ENCODE results near the gene BNC1.

DNA sequence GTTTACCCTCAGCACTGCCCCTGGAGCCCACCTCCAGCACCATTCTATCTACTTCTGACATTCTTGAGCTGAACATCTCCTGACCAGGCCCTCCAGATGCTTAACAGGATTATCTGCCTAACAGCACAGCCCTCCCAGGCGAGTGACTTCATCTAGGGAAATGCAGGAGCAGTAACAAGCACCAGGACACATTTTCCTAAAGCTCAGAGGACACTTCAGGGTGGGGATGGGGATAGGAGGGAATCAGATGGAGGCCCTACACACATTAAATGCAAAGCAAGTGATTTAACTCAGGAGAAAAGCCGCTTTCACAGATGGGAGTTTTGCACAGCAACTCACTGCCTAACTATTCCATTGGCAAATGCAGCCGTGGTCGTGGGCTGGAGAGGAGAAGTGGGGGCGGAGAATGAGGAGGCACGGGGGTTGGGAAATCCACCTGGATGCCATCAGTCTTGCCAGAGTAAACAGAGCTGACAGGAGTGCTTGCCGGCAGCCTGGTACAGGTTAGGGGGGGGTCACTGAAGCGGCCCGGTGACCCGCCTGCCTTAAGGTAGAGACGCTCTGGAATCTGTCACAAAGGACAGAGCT, 21.3 kb upstream of the BNC1 start:
- TF ChIP-seq EP300 (IDR thresholded peaks at IDR 0.05; ENCODE audit: borderline replicate concordance in 1 of 2, low read depth in 1 of 2, low read length in 1 of 2) (no peak), NFIC (IDR thresholded peaks at IDR 0.05; ENCODE audit: borderline replicate concordance) (no peak), CTCF (IDR thresholded peaks at IDR 0.05) (no peak)

Data from SK-N-SH (cell line).